Measurements from ENCODE around the gene ARFRP1. TPM values are rescaled to one million over a fixed set of nuclear protein-coding genes. Genes with fewer than 3 reads are reported as not detected.

ARFRP1 gene
- total and polyA plus RNA-seq, 2 of the 13 experiments (the other 11 are each of a cell fraction or from before 2014, with no cell fraction given), result 32.0 to 51.1 TPM

GRCh38 chr20:63737945-63738686, 30.3 kb upstream of the ARFRP1 start (continued):
- TF ChIP-seq ZBTB34 (CRISPR knock-in tag; IDR thresholded peaks at IDR 0.05) (peak; percentile 87), ZNF580 (CRISPR knock-in tag; IDR thresholded peaks at IDR 0.05; ENCODE audit: borderline replicate concordance, low read depth) (peak; percentile 80; the same call in 1 of the 2 replicates), CREM (IDR thresholded peaks at IDR 0.05) (no peak), CREM (CRISPR knock-in tag; IDR thresholded peaks at IDR 0.05) (no peak), SIN3B (IDR thresholded peaks at IDR 0.05; ENCODE audit: low read length) (no peak), THAP11 (CRISPR knock-in tag; IDR thresholded peaks at IDR 0.05) (peak; percentile 75; the same call in 1 of the 2 replicates), KLF12 (CRISPR knock-in tag; IDR thresholded peaks at IDR 0.05; ENCODE audit: borderline replicate concordance) (peak; percentile 63; the same call in 1 of the 2 replicates), DMAP1 (CRISPR knock-in tag; IDR thresholded peaks at IDR 0.05) (peak; percentile 77; the same call in 1 of the 2 replicates), HBP1 (CRISPR knock-in tag; IDR thresholded peaks at IDR 0.05; ENCODE audit: low read depth) (peak; percentile 97), ZSCAN29 (CRISPR knock-in tag; conservative IDR thresholded peaks at IDR 0.05) (peak; percentile 87), NFE2 (CRISPR knock-in tag; IDR thresholded peaks at IDR 0.05) (no peak), EHMT2 (IDR thresholded peaks at IDR 0.05; ENCODE audit: borderline replicate concordance, low read depth, low read length) (no peak), TBX2 (CRISPR knock-in tag; IDR thresholded peaks at IDR 0.05; ENCODE audit: borderline replicate concordance) (peak; percentile 87), CREBL2 (CRISPR knock-in tag; IDR thresholded peaks at IDR 0.05; ENCODE audit: borderline replicate concordance) (peak; percentile 84; the same call in 1 of the 2 replicates), KDM3A (CRISPR knock-in tag; IDR thresholded peaks at IDR 0.05; ENCODE audit: low read depth) (no peak; the same call in 1 of the 2 replicates), SMC3 (IDR thresholded peaks at IDR 0.05; ENCODE audit: low read length) (no peak; the same call in 1 of the 2 replicates), ZNF710 (CRISPR knock-in tag; IDR thresholded peaks at IDR 0.05; ENCODE audit: borderline replicate concordance) (peak; percentile 48; the same call in 1 of the 2 replicates), MYNN (CRISPR knock-in tag; IDR thresholded peaks at IDR 0.05; ENCODE audit: low read depth) (no peak; the same call in 1 of the 2 replicates), SAP130 (CRISPR knock-in tag; IDR thresholded peaks at IDR 0.05; ENCODE audit: low read depth) (peak; percentile 97), ZNF441 (CRISPR knock-in tag; IDR thresholded peaks at IDR 0.05; ENCODE audit: borderline replicate concordance) (peak; percentile 91; the same call in 1 of the 2 replicates), ELF4 (CRISPR knock-in tag; IDR thresholded peaks at IDR 0.05; ENCODE audit: borderline replicate concordance) (peak; percentile 52; the same call in 1 of the 2 replicates), ZNF333 (CRISPR knock-in tag; IDR thresholded peaks at IDR 0.05; ENCODE audit: borderline replicate concordance) (no peak; the same call in 1 of the 2 replicates), ZNF530 (CRISPR knock-in tag; IDR thresholded peaks at IDR 0.05; ENCODE audit: low read depth) (no peak), HOXD1 (CRISPR knock-in tag; IDR thresholded peaks at IDR 0.05) (peak; percentile 76; the same call in 1 of the 2 replicates)
